PC-9 (cell line): ENCODE data around the gene COL6A1. TPM values are rescaled to one million over a fixed set of nuclear protein-coding genes. Genes with fewer than 3 reads are reported as not detected.

Experiments
- BruUV-seq: library from RNA; stranded (reverse); fragments of 400-500 nt; replicated peaks from 2 replicates; lab custom pipeline; 2021; lab: Mats Ljungman, UMichigan
- CTCF ChIA-PET: fragments of 300-600 bp; sonication (Branson Sonifier 250); formaldehyde crosslinking; loops from one replicate; lab custom pipeline; 2022; ENCODE audit warnings: antibody characterized with exemption; lab: Charles Lee
- POLR2A ChIA-PET: fragments of 300-600 bp; sonication (Branson Sonifier 250); formaldehyde crosslinking; loops from one replicate; lab custom pipeline; 2022; ENCODE audit warnings: antibody characterized with exemption; ENCODE audit not compliant: unreplicated experiment; lab: Charles Lee
- DNase-seq, 2 experiments: peaks; one replicate each; pipeline versions ENCODE4 v3.0.0 to v3.0.0-alpha.2; 2015 to 2022; ENCODE audit warnings: mixed read lengths in 1 of 2
- H2AFZ ChIP-seq: fragments of 200-600 bp; sonication (generic); 2 replicates; pipeline ENCODE4 v1.8.1; 2017; ENCODE audit warnings: antibody characterized with exemption
- H3F3A ChIP-seq: fragments of 200-600 bp; sonication (generic); 2 replicates; pipeline ENCODE4 v1.8.1; 2017; ENCODE audit warnings: antibody characterized with exemption, mild to moderate bottlenecking, low read depth; ENCODE audit not compliant: insufficient read depth
- H3K27ac ChIP-seq: fragments of 200-600 bp; sonication (generic); 2 replicates; pipeline ENCODE4 v1.6.1; 2016; ENCODE audit warnings: mixed run types
- H3K27me3 ChIP-seq: fragments of 200-600 bp; sonication (generic); 2 replicates; pipeline ENCODE4 v1.6.1; 2016; ENCODE audit warnings: low read depth, mixed run types; ENCODE audit not compliant: insufficient read depth
- H3K36me3 ChIP-seq: fragments of 200-600 bp; sonication (generic); 2 replicates; pipeline ENCODE4 v1.6.1; 2016; ENCODE audit warnings: low read depth, mixed run types
- H3K4me1 ChIP-seq: fragments of 200-600 bp; sonication (generic); replicated peaks from 2 replicates; pipeline ENCODE4 v1.6.1; 2016; ENCODE audit warnings: mixed run types; ENCODE audit not compliant: insufficient read depth
- H3K4me2 ChIP-seq: fragments of 200-600 bp; sonication (generic); 2 replicates; pipeline ENCODE4 v1.6.1; 2017; ENCODE audit warnings: mixed run types
- H3K4me3 ChIP-seq: fragments of 200-600 bp; sonication (generic); 2 replicates; pipeline ENCODE4 v1.6.1; 2016; ENCODE audit warnings: mixed run types
- H3K79me2 ChIP-seq: fragments of 200-600 bp; sonication (generic); 2 replicates; pipeline ENCODE4 v1.6.1; 2017; ENCODE audit warnings: low read depth, mixed run types
- H3K9me2 ChIP-seq: fragments of 200-600 bp; sonication (generic); 2 replicates; pipeline ENCODE4 v1.8.1; 2017; ENCODE audit warnings: mild to moderate bottlenecking; ENCODE audit not compliant: insufficient read depth
- H3K9me3 ChIP-seq: fragments of 200-600 bp; sonication (generic); 2 replicates; pipeline ENCODE4 v1.8.1; 2016; ENCODE audit warnings: low read depth; ENCODE audit not compliant: insufficient read depth
- H4K20me1 ChIP-seq: fragments of 200-600 bp; sonication (generic); 2 replicates; pipeline ENCODE4 v1.8.1; 2017; ENCODE audit not compliant: insufficient read depth
- EZH2 ChIP-seq: fragments of 200-600 bp; sonication (generic); IDR thresholded peaks from 2 replicates; pipeline ENCODE4 v1.8.0; 2017; ENCODE audit warnings: antibody characterized with exemption, low read depth
- intact Hi-C: fragments of 100-400 bp; cut with micrococcal nuclease; formaldehyde crosslinking; loops from one replicate; pipeline ENCODE4 v1.10.0; 2022; ENCODE audit not compliant: unreplicated experiment
- total RNA-seq: library from RNA; stranded (reverse); gene quantifications from 2 replicates; pipeline ENCODE4 v1.2.3, GENCODE V29; 2021
- TF ChIP-seq, protein P1 (sequence below): fragments of 200-600 bp; sonication (generic); conservative IDR thresholded peaks from 2 replicates; pipeline ENCODE4 v1.6.1; 2017; ENCODE audit warnings: mixed run types, antibody characterized with exemption, mild to moderate bottlenecking, moderate library complexity

COL6A1 gene
- total RNA-seq, 1 experiment from 2014 or later, result 43.1 TPM

DNA sequence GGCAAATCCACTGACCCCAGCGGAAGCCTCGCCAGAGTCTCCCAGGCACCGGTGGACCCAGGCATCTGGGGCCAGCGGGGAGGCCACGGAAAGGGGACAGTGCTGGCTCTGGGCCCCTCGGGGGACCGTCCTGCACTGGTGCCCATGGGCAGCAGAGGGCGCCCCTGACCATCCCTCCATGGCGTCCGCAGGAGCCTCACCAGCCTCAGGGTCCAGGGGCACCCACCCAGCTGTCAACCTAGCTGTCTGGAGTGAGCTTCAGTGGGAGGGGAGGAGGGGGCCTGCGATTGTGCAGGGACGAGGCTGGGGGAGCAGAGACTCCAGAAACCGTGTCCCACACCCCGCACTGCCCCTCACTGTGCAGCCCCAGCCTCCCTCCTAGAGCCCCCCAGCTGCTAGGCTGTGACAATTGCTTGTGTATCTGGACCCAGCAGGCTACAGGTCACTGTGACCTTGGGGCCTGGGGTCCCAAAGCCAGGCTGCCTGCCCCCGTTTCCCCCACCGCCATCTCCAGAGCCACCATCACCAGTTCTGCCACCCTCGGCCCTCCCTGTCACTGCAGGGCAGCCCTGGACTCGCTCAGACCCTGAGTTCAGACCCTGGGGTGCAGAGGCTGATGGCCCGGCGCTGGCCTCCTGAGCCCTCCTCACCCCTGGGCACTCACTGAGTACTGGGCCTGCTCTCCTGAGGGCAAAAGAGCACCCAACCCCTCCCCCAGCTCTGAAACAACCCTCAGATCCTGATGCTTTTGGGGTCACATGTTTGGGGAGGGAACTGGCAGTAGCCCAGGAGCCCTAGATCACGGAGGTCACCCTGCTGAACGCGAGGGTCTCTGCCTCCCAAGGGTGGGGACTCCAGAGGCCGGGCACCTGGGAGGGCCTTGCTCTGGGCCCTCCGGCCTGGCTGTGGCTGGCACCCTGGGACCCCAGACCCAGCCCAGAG, 10.6 kb upstream of the COL6A1 start:
- BruUV-seq, result no TSS peak
- CTCF ChIA-PET, result interaction anchor here (1.3 kb wide), 1 partner anchor 172 kb away, joined by 4 read pairs; no protein-coding TSS in a partner anchor
- Histone ChIP-seq H2AFZ (no peak overlapping the region), H3K27me3 (no peaks in the 10 kb centered on the region), H3K36me3 (no peaks in the 10 kb centered on the region), H3K4me1 (peaks cover 7% of the 10 kb centered on the region; the same call in 1 of the 2 replicates), H4K20me1 (no peaks in the 10 kb centered on the region), H3K9me2 (no peaks in the 10 kb centered on the region), H3K27ac (no peak overlapping the region), H3K79me2 (no peaks in the 10 kb centered on the region), H3K4me3 (no peak overlapping the region), H3F3A (no peaks in the 10 kb centered on the region; the same call in 1 of the 2 replicates), H3K4me2 (no peak overlapping the region), H3K9me3 (no peaks in the 10 kb centered on the region)
- TF ChIP-seq, protein P1, sequence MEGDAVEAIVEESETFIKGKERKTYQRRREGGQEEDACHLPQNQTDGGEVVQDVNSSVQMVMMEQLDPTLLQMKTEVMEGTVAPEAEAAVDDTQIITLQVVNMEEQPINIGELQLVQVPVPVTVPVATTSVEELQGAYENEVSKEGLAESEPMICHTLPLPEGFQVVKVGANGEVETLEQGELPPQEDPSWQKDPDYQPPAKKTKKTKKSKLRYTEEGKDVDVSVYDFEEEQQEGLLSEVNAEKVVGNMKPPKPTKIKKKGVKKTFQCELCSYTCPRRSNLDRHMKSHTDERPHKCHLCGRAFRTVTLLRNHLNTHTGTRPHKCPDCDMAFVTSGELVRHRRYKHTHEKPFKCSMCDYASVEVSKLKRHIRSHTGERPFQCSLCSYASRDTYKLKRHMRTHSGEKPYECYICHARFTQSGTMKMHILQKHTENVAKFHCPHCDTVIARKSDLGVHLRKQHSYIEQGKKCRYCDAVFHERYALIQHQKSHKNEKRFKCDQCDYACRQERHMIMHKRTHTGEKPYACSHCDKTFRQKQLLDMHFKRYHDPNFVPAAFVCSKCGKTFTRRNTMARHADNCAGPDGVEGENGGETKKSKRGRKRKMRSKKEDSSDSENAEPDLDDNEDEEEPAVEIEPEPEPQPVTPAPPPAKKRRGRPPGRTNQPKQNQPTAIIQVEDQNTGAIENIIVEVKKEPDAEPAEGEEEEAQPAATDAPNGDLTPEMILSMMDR, result peak; percentile 82
- TF ChIP-seq EZH2, result no peak
- POLR2A ChIA-PET, result no interaction called here
- intact Hi-C loops, result loop anchor here (5.0 kb wide), 1 partner anchor 126 kb away; the partner anchor contains the start of gene COL6A2
- DNase-seq, result peak in 1 of 2 experiments; percentile 50

DNA sequence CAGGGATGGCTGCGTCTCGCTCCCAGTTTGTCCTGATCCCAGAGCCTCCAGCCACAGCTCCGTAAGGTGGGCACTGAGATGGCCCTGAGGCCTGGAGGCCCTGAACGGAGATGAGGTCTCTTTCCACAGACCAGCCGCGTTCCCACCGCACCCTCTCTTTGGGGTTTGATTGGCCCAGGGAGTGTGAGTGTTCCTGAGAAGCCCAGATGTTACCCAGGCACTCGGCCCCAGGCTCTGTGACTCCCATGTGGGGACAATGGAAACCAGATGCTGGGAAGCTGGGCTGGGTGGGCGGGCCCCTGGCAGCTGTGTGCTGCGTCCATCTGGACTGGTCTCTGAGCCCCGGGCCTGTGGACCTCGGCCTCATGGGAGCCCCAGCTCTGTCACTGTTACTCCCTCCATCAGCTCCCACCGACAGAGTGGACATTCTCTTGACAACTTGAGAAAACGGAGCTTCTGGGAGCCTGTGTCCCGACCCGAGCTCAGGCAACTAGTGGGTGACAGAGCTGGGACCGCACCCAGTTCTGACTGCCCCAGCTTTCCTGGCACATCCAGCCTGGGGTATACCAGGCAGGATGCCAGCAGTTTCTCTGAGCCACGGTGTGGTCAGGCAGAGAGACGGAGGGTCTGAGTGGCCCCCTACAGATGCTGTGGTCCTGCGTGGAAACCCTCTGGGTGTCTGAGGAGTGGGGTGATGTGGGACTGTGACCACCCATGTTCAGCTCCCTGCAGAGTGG, 9.8 kb upstream of the COL6A1 start:
- Histone ChIP-seq H3K9me3 (no peaks in the 10 kb centered on the region), H3K4me1 (peaks cover 16% of the 10 kb centered on the region), H3K27ac (no peak overlapping the region), H3K4me2 (no peak overlapping the region), H3K79me2 (no peaks in the 10 kb centered on the region), H3K4me3 (no peak overlapping the region), H3F3A (no peaks in the 10 kb centered on the region; the same call in 1 of the 2 replicates), H3K9me2 (no peaks in the 10 kb centered on the region), H3K36me3 (no peaks in the 10 kb centered on the region), H3K27me3 (no peaks in the 10 kb centered on the region), H4K20me1 (no peaks in the 10 kb centered on the region), H2AFZ (no peak overlapping the region)
- no peak for TF ChIP-seq EZH2
- TF ChIP-seq, protein P1, result no peak
- POLR2A ChIA-PET, result no interaction called here
- intact Hi-C loops, result loop anchor here (2.0 to 5.0 kb wide), 2 partner anchors 126 to 171 kb away; partner anchors contain the start of gene COL6A2
- DNase-seq, result no peak
- CTCF ChIA-PET, result interaction anchor here (1.0 kb wide), 1 partner anchor 172 kb away, joined by 5 read pairs; no protein-coding TSS in a partner anchor
- BruUV-seq, result no TSS peak

DNA sequence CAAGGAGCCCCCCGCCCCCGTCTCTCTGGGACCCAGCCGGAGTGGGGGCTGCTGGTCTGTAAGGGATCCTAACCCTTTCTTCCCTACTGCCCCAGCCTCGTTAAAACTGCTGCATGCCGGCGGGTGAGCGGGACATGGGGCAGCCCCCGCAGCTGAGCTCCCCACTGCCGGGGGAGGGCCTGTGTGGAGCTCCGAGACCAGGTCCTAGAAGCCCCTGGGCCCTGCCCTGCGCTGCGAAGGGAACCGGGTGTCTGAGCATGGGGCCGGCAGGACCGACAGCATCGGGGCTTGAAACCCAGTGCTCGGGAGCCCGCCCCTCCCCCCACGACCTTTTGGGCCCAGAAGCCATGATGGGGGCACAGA, 9.2 kb upstream of the COL6A1 start:
- no peak for DNase-seq
- H3K27me3 ChIP-seq, result no peaks in the 10 kb centered on the region
- no peak overlapping the region for H2AFZ ChIP-seq
- intact Hi-C loops, result loop anchor here (2.0 to 5.0 kb wide), 2 partner anchors 125 to 170 kb away; partner anchors contain the start of gene COL6A2
- no TSS peak for BruUV-seq
- ChIA-PET CTCF (interaction anchor here (1.0 kb wide), 1 partner anchor 171 kb away, joined by 5 read pairs; no protein-coding TSS in a partner anchor), POLR2A (no interaction called here)
- TF ChIP-seq EZH2, result no peak
- TF ChIP-seq, protein P1, result no peak
- H3K79me2 ChIP-seq, result no peaks in the 10 kb centered on the region
- no peaks in the 10 kb centered on the region for H3K36me3 ChIP-seq
- H3K4me2 ChIP-seq, result no peak overlapping the region
- no peaks in the 10 kb centered on the region for H3K9me2 ChIP-seq
- H3K9me3 ChIP-seq, result no peaks in the 10 kb centered on the region
- H4K20me1 ChIP-seq, result no peaks in the 10 kb centered on the region
- H3K4me1 ChIP-seq, result peaks cover 16% of the 10 kb centered on the region
- H3K27ac ChIP-seq, result no peak overlapping the region
- H3F3A ChIP-seq, result no peaks in the 10 kb centered on the region; the same call in 1 of the 2 replicates
- no peak overlapping the region for H3K4me3 ChIP-seq
